Kidney (tissue), 22 donors: ENCODE measurements around the gene C11orf42. TPM values are rescaled to one million over a fixed set of nuclear protein-coding genes. Genes with fewer than 3 reads are reported as not detected.

Source experiments
- DNase-seq, 5 donors: peaks; one replicate each; pipeline ENCODE4 v3.0.0-alpha.2; 2013 to 2020
- FAIRE-seq: peaks from 2 replicates; lab custom pipeline; 2012; peaks lifted over from hg19 to GRCh38; lab: Jason Lieb, UNC
- H3K27ac ChIP-seq, 2 donors: one replicate each; pipeline ENCODE4 v1.7.0; 2013; ENCODE audit warnings: low read depth in 2 of 2, low read length in 2 of 2, inconsistent platforms in 1 of 2
- H3K27me3 ChIP-seq: one replicate; pipeline ENCODE4 v1.7.1; 2013; ENCODE audit warnings: low read length, inconsistent platforms; ENCODE audit not compliant: control insufficient read depth, insufficient read depth
- H3K36me3 ChIP-seq, 3 donors: one replicate each; pipeline versions ENCODE4 v1.7.0 to v1.7.1; 2013; ENCODE audit warnings: low read length in 3 of 3, control low read depth in 1 of 3, inconsistent platforms in 1 of 3; ENCODE audit not compliant: insufficient read depth in 3 of 3, control insufficient read depth in 2 of 3
- H3K4me1 ChIP-seq, 3 donors: one replicate each; pipeline versions ENCODE4 v1.7.0 to v1.7.1; 2013; ENCODE audit warnings: low read length in 3 of 3, inconsistent platforms in 1 of 3, low read depth in 1 of 3; ENCODE audit not compliant: control insufficient read depth in 2 of 3, insufficient read depth in 2 of 3
- H3K4me3 ChIP-seq, 3 donors: one replicate each; pipeline versions ENCODE4 v1.7.0 to v1.8.1; 2013; ENCODE audit warnings: low read length in 3 of 3, control low read depth in 1 of 3, inconsistent platforms in 1 of 3
- H3K9ac ChIP-seq, 3 donors: one replicate each; pipeline versions ENCODE4 v1.7.0 to v1.7.1; 2013; ENCODE audit warnings: low read length in 3 of 3, control low read depth in 1 of 3, inconsistent platforms in 1 of 3
- H3K9me3 ChIP-seq, 3 donors: one replicate each; pipeline versions ENCODE4 v1.7.0 to v1.7.1; 2013; ENCODE audit warnings: low read length in 3 of 3, control low read depth in 1 of 3, inconsistent platforms in 1 of 3; ENCODE audit not compliant: control insufficient read depth in 2 of 3, insufficient read depth in 1 of 3
- intact Hi-C: fragments of 100-400 bp; cut with DNase I; formaldehyde crosslinking; loops from one replicate; pipeline ENCODE4 v1.11.1; 2022
- long read RNA-seq, 10 donors: library from polyadenylated mRNA in 1 of 10; unstranded in 1 of 10; transcript quantifications; one replicate each; pipeline ENCODE4 v2.0.0 and lab custom pipeline, GENCODE V29; 2021 to 2026
- polyA plus RNA-seq: library from polyadenylated mRNA; stranded (reverse); fragments of 350-450 nt; fragmentation: Illumina TruSeq; extraction: RNeasy Lipid Tissue Mini Kit (QIAGEN cat#74804); gene quantifications from one replicate; pipeline ENCODE4 v1.2.3, GENCODE V29; 2014; ENCODE audit warnings: low read depth, low replicate concordance; ENCODE audit not compliant: insufficient read depth
- total RNA-seq: library from RNA; stranded (reverse); fragmentation: NEBNext Ultra II Directional; extraction: Animal tissue kit (Norgen Biotek cat#: 25700); gene quantifications from one replicate; pipeline ENCODE4 v1.2.1, GENCODE V29; 2021
- TF ChIP-seq, protein P1 (sequence below): IDR thresholded peaks from 3 replicates; pipeline ENCODE4 v1.5.1; 2012; ENCODE audit warnings: mild to moderate bottlenecking, moderate library complexity, borderline replicate concordance; ENCODE audit not compliant: insufficient read depth; ENCODE audit errors: extremely low read depth
- donor health status: control.
- donor health status: control.
- donor health status: control.
- donor health status: control.
- donor health status: control.
- donor health status: DM: yes; HTN: yes; CAD: no.
- donor health status: Normal renal cell carcinoma (clear cell type).

The C11orf42 gene, protein sequence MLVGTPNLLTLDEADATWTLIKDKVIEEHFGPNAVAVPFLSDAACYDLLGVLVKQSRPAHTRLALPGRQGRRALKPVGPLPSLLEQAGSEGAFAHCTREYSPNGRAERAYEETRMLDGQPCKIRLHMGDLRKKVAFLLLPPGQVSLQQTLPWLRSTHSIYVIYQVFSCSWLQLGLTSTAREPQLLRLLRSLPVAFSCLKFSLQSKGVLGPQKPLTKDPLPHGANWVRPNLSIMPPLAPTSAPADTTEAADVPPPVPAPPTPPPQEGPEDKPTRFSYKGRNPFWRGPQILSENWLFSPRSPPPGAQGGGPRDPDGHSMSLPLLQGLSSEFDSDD
- total RNA-seq (not detected), polyA plus RNA-seq (not detected)
- long read RNA-seq, donor 1 = 0 reads
- long read RNA-seq, donor 2 = 0 reads
- long read RNA-seq, donor 3, partial matches to known transcripts = 49 of 64 reads
- long read RNA-seq, donor 3, other reads (novel, unspliced or antisense) = 15 of 64 reads
- long read RNA-seq, donor 4 = 0 reads
- long read RNA-seq, donor 5 = 0 reads
- long read RNA-seq, donor 6 = 0 reads
- long read RNA-seq, donor 7, partial matches to known transcripts = 0 of 1 reads
- long read RNA-seq, donor 7, other reads (novel, unspliced or antisense) = 1 of 1 reads
- long read RNA-seq, donor 8 = 0 reads
- long read RNA-seq, donor 9 = 0 reads
- long read RNA-seq, donor 10, partial matches to known transcripts = 26 of 26 reads
- long read RNA-seq, donor 10, other reads (novel, unspliced or antisense) = 0 of 26 reads

DNA sequence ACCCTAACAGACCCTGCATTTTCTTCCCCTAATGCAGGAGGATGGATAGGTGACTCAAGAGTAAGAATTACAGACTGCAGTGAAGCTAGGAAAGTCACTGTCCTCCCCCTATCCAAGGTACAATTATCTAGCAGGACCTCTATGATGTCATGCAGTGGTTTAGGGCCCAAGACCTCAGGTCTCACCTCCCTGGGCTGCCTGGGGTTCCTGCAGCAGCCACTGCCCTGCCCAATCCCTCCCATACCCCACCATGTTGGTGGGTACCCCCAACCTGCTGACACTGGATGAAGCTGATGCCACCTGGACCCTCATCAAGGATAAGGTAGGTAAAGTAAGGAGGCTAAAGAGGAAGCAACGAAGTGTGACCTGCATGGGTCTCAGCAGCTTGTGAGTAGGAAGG, at the start of gene C11orf42:
C11orf42 (plus strand) TSS at position 192 of the 400 bp plus-strand sequence; CDS start at position 251, 59 bp downstream.
- Histone ChIP-seq H3K27ac (no peak within 1 kb of the TSS), H3K4me3 (no peak within 1 kb of the TSS), H3K9ac (no peak within 1 kb of the TSS), H3K4me1 (no peaks in the 10 kb centered on the region), H3K27me3 (no peaks in the 10 kb centered on the region), H3K36me3 (peaks cover 0 to 13% (median 5%) of the 10 kb centered on the region in 3 donors), H3K9me3 (no peaks in the 10 kb centered on the region)
- DNase-seq = no peak
- intact Hi-C loops = no loop called here
- FAIRE-seq = no peak
- TF ChIP-seq, protein P1, sequence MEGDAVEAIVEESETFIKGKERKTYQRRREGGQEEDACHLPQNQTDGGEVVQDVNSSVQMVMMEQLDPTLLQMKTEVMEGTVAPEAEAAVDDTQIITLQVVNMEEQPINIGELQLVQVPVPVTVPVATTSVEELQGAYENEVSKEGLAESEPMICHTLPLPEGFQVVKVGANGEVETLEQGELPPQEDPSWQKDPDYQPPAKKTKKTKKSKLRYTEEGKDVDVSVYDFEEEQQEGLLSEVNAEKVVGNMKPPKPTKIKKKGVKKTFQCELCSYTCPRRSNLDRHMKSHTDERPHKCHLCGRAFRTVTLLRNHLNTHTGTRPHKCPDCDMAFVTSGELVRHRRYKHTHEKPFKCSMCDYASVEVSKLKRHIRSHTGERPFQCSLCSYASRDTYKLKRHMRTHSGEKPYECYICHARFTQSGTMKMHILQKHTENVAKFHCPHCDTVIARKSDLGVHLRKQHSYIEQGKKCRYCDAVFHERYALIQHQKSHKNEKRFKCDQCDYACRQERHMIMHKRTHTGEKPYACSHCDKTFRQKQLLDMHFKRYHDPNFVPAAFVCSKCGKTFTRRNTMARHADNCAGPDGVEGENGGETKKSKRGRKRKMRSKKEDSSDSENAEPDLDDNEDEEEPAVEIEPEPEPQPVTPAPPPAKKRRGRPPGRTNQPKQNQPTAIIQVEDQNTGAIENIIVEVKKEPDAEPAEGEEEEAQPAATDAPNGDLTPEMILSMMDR = no peak

DNA sequence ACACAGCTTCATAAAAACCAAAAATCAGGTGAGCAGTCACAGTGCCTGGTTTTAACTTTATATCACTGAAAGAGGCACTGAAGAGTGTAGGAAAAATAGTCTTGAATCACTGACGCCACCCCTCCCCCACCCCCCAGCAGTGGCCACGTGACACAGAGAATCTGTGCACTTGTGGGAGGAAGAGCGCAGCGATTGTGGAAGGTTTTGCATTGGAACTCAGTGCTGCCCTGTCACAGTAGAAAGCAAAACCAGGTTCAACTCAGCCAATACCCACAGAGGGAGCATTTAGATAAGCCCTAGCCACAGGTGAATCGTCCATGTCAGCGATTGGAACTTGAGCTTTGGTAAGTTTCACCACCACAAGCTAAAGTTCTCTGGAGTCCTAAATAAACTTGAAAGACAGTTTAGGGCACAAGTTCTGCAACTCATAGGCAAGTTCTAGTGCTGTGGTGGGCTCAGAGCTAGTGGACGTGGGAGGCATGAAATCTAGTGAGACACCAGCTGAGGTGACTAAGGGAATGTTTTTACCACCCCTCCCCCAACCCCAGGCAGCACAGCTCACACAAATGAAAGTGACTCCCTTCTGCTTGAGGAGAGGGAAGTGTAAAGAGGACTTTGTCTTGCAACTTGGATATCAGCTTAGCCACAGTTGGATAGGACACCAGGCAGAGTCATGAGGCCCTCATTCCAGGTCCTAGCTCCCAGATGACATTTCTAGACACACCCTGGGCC, 48.6 kb upstream of the C11orf42 start:
- DNase-seq (no peak), FAIRE-seq (no peak)
- no peaks in the 10 kb centered on the region for H3K36me3 ChIP-seq
- no peaks in the 10 kb centered on the region for H3K4me1 ChIP-seq
- H3K4me3 ChIP-seq = no peak overlapping the region
- TF ChIP-seq, protein P1 = no peak
- intact Hi-C loops = no loop called here
- no peaks in the 10 kb centered on the region for H3K27me3 ChIP-seq
- H3K9me3 ChIP-seq = no peaks in the 10 kb centered on the region
- no peak overlapping the region for H3K27ac ChIP-seq
- no peak overlapping the region for H3K9ac ChIP-seq

DNA sequence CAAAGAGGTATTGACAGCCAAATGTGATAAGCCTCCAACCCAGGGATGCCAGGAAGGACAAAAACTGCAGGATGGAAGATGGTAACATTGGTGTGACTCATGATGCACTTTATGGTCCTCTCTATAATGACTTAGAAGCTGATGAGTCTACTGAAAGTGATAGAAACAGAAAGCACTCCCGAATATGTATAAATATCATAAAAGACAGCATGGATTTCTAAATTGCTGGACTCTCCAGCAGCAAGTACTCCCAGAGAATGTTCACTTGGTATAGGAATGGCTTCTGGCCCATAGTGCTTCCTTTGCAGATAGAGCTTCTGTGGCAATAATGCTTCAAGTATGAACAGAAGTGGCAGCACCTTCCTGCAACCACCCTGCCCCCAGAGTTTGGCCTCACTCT, 35.1 kb upstream of the C11orf42 start, which contains the start of gene OR52B2:
OR52B2 (minus strand) TSS at position 101 of the 400 bp plus-strand sequence; CDS start at position 101, 0 bp downstream.
- DNase-seq (no peak), FAIRE-seq (no peak)
- H3K27me3 ChIP-seq = no peaks in the 10 kb centered on the region
- H3K4me3 ChIP-seq = no peak within 1 kb of the TSS
- H3K9me3 ChIP-seq = peaks cover 0 to 4% (median 0%) of the 10 kb centered on the region in 3 donors
- H3K27ac ChIP-seq = no peak within 1 kb of the TSS
- H3K4me1 ChIP-seq = no peaks in the 10 kb centered on the region
- TF ChIP-seq, protein P1 = no peak
- H3K9ac ChIP-seq = no peak within 1 kb of the TSS
- intact Hi-C loops = no loop called here
- H3K36me3 ChIP-seq = no peaks in the 10 kb centered on the region
